Fibroblast of skin of right biceps (primary cell): ENCODE measurements around the gene MAGOH.
"Not testable (repeated sequence)": the region's sequence is repeated elsewhere in the genome, so short reads cannot be mapped to it uniquely, and the experiment has no call there.

Experiments
- DNase-seq: peaks from one replicate; pipeline ENCODE4 v3.0.0-alpha.2; 2013

Gene MAGOH

DNA sequence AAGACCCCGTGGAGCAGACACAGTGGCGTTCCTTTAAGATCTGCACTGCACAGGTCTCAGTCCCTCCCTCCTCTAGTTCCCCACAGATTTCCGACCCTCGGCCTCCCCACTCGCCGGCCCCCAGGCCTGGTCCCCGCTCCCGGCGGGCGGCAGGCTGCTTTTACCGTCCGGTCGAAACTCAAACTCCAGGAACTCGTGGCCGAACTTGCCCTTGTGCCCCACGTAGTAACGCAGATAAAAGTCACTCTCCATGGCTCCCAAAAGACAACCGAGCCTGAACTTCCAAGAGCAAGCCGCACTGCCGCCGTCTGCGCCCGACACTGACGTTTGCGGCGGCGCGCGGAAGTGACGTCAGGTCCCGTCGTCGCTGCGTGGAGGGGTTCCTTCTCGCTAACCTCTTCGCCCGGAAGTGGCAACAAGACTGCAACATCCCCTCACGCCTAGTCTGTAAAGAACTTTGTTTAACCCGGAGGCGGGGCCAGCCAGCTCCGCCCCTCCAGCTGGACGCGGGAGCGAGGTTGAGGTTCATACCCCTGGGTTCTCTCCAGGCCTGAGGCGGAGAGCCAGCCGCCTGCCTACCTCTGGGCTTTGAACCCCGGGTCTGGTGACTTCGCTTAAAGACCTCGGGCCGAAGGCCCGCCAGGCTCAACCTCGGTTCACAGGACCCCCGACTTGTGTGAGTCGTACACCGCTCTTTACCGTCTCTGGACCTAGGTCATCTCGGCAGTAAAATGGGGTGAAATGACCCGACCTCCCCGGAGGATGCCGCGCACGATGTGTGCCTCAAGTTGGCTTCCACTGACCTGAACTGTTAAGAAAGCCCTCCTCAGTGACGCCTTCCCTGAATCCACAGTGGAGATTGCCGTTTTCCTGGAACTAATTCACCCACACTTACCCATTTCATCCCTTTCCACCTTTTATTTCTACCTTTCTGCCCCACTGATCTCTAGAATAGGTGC, at the start of gene MAGOH:
Gene MAGOH (minus strand): TSS at position 322 of the 959 bp plus-strand sequence. CDS start 70 bp downstream, at position 252.
- DNase-seq = peak; percentile 96

- DNase-seq = no peak
These were observed 48.6 kb upstream of the MAGOH start for GRCh38 chr1:53286955-53287354.

DNA sequence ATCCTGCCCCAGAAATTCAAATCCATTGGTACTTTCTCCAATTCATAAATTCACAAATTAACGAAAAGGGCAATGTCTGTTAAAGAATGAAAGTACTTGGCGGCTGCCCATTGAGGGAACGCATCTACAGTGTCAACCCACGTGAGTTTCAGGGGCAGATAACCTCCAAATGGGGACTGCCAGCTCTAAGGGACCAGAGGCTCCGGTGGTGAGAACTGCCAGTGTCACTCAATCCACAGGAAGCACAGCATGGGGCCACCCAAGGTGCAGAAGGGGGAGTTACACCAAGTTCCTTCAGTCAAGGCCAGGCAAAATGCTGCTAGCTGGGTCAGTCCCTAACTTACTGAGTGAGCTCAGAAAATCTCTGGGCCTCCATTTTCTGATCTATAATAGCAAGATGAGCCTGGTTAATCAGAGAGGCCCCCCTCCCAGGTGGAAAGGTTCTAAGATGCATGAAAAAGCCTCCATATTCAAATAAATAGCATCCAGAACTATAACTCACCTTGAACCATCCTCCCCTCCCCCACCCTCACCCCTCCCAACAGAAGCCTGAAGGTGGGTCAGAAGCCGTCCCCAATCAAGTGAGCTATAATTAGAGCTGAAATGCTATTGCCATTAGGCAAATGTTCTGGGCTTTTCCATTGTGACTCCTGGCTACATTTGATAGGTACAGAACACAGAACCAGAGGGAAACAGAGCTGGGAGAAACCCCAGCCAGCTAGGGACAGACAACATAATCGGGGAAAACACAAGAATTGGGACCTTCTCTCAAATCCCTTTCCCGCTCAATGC, 47.8 kb upstream of the MAGOH start:
- DNase-seq = no peak

DNA sequence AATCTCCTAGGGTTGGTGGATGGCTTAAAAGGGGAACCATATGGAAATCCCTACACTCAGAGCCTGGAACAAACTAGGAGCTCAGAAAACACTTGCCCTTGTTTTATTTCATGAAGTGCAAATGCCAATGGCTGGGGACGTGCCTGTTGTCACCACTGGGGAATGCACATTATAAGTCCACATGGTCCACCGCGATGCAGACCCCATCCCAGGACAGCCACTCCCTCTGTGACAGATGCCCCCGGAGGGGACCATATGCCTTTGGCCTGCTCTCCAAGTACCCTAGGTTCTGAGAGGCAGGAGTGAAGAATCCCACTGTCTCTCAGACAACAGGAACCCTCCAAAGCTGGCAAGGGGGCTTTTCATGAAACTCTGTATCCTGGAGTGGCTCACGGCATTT, 47.2 kb upstream of the MAGOH start:
- DNase-seq = no peak

DNA sequence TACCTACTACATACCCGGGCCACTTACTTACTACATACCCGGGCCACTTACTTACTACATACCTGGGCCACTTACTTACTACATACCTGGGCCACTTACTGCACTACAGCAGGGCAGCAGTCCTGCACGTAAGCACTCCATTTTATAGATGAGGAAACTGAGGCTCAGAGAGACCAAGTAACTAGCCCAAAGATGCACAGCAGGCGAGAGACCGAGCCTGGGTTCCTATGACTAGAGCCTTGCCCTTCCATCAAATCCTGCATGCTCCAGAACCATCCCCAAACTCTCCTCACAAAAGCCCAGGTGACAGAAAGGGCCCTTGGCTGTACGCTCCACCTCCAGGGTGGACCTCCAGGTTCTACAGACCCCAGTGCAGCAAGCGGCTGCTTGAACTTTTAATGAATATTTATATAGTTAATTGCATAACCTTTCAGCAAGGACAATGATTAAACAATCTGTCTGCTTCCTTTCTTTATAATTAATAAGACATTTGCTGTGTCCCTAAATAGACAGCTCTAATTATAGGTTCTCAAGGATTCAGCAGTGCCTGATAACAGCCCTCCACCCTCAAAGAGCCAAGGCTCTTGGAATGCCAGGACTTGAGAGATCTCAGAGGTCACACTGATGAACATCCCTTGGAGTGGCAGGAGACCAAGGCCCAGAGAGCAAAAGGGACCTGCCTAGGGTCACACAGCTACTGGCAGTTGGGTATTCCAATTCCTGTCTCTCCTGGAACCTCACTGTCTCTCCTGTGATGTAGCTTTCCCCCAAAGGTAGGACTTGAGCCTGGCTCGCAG, 46.1 kb upstream of the MAGOH start:
- no peak for DNase-seq

DNA sequence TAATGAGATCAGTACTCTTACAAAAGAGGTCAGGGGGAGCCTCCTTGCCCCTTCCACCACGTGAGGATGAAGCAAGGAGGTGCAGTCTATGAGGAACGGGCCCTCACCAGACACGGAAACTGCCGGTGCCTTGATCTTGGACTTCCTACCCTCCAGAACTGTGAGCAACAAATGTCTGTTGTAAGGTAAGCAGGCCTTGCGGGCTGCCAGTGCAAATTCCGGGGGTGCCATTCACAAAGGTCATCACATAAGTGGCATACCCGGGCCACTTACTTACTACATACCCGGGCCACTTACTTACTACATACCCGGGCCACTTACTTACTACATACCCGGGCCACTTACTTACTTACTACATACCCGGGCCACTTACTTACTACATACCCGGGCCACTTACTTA, 44.8 kb upstream of the MAGOH start:
- DNase-seq = not testable (repeated sequence)

GRCh38 chr1:53281133-53281532, 42.8 kb upstream of the MAGOH start:
- DNase-seq = no peak

GRCh38 chr1:53280496-53280895, 42.2 kb upstream of the MAGOH start:
- DNase-seq = no peak

- DNase-seq = no peak
These were observed 41.2 kb upstream of the MAGOH start for GRCh38 chr1:53279296-53280200.

DNA sequence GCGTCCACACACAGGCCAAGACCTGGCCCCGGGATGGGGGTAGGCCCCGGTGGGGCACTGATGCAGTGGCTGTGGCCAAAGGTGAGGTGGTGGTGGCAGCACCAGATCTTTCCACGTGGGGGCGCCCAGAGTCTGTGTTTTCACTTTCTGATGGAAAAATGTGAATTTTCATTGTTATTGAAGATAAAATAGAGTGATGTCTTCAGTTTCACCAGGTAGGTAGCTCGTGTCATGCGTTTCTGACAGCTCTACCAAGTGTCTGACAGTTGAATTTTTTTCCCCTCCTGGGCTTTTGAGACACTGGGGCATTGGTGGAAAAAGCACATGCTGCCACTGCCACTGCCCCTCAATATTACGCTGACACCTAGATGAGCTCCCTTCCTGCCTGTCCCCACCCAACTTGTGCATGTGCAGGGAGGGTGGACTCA, 40.0 kb upstream of the MAGOH start:
- DNase-seq = peak; percentile 17

DNA sequence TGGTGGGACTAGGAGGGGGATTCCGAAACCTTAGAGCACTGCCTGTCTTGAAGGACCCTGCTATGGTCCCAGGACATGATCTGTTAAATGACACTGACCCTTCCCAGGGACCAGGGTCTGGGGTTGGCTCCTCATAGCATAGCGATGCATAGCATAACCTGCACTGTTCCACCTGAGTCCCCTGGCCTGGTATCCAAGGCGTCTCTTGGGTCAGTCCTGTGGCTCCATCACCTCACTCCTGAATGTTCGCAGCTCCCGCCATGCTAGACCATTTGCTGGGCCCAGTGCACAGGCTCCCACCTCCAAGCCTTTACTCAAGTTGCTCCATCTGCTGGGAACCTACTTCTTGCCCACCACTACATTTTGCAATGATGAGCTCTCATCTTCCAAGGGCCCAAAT, 39.0 kb upstream of the MAGOH start:
- DNase-seq = no peak

GRCh38 chr1:53276902-53277281, 38.6 kb upstream of the MAGOH start:
- no peak for DNase-seq

DNA sequence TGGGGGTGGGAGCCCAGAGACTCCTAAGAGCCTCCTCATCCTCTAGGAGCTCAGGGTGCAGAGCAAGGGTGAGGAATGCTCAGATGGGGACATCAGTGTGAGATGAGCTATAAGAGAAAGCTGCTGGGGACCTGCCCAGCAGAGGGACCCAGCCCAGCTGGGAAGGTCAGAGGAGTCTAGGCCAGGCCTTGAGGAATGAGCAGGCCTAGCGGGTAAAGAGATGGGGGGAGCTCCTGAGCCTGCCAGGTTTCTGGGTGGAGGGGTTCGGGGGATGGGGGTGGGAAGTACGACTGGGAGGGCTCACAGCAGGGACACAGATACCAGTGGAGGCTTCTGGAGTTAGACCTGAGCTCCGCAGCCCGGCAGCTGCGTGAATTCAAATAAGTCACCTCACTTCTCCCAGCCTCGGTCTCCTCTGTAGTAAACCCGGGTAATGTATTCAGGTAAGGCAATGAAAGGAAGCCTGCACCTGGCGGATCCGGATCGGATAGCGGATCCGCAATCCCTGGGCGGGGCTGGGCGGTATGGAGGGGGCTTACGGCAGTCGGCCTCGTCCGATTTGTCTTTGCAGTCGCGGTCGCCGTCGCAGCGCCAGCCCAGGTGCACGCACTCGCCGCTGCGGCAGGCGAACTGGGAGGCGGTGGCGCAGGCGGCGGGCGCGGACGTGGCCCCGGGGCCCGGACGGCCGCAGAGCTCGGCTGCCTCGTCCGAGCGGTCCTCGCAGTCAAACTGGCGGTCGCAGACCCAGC, 38.0 kb upstream of the MAGOH start:
- DNase-seq = no peak

GRCh38 chr1:53275566-53275965, 37.2 kb upstream of the MAGOH start:
- no peak for DNase-seq

GRCh38 chr1:53274541-53275185, 36.3 kb upstream of the MAGOH start:
- no peak for DNase-seq

DNA sequence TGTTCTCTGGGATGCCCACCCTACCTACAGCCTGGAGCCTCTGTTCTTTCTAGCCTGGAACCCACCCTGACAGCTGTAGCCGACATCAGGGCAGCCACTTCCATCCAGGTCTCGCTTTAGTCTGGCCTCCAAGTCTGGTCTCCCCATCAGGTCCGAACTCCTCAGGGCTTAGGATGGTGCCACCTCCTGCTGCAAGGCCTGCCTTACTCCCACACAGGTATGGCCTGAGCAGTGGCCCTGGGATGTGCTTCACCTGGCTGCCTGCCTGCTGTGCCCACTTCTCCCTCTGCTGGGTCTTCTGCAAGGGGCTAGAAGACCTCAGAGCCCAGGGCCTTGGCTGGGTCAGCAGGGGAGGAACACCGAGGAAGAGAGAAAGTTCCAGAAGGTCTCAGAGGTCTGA, 35.7 kb upstream of the MAGOH start:
- no peak for DNase-seq

- no peak for DNase-seq
These were observed 35.2 kb upstream of the MAGOH start for GRCh38 chr1:53273526-53273925.

GRCh38 chr1:53272349-53272748, 34.0 kb upstream of the MAGOH start:
- peak; percentile 21 for DNase-seq

GRCh38 chr1:53271446-53272090, 33.2 kb upstream of the MAGOH start:
- DNase-seq = no peak

- DNase-seq = no peak
These were observed 32.6 kb upstream of the MAGOH start for GRCh38 chr1:53270873-53271272.
